GM18507 (cell line): ENCODE data around the gene PCNX1.
A peak's percentile ranks its signal among the peaks of the same experiment; 100 is the strongest.
"Not testable (repeated sequence)": the region's sequence is repeated elsewhere in the genome, so short reads cannot be mapped to it uniquely, and the experiment has no call there.

Source experiments
- DNase-seq: peaks from one replicate; pipeline ENCODE4 v3.0.0; 2011; ENCODE audit warnings: low read depth; ENCODE audit not compliant: insufficient read length; ENCODE audit errors: extremely low spot score
- FAIRE-seq: peaks from 2 replicates; lab custom pipeline; 2011; peaks lifted over from hg19 to GRCh38; lab: Jason Lieb, UNC

The PCNX1 gene

GRCh38 chr14:70907176-70907995, at the start of gene PCNX1:
TSS of gene PCNX1 (plus strand) at chr14:70907459. CDS start at chr14:70907851, 392 bp downstream.
- FAIRE-seq: peak; percentile 91
- DNase-seq: peak; percentile 88

DNA sequence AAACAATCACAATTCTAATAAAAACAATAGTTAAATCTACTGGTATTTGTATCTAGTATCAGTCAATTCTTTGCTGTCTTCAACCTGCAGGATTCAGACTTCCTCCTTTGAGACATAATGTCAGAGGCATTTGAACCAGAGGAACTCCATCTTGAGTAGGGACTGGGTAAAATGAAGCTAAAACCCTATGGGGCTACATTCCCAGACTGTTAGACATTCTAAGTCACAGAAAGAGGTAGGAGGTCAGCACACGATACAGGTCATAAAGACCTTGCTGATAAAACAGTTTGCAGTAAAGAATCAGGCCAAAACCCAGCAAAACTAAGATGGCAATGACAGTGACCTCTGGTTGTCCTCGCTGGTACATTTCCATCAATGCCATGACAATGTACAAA, 49.8 kb upstream of the PCNX1 start:
- FAIRE-seq: no peak

DNA sequence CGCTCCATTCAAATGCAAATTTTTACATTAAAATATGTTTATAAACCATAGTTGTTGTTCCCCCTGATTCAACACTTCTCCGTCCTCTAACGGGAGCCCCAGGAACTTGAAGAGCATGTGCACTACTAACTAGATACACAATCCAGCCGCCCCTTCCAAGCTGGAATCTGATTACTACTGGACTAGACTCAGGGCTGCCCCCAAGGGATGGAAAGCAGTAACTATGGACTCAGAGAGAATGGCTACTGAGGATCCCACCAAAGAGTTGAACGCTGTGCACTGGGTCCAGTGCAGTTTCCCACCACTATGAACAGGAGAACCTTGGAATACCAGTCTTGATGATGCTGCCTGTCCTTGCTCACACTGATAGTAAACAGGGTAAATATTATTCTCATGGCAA, 48.6 kb upstream of the PCNX1 start:
- FAIRE-seq: no peak

More for the DNA sequence above, 49.8 kb upstream of the PCNX1 start:
- no peak for DNase-seq

GRCh38 chr14:70866992-70867391, 40.3 kb upstream of the PCNX1 start:
- not testable (repeated sequence) for DNase-seq, FAIRE-seq

More for the DNA sequence above, 48.6 kb upstream of the PCNX1 start:
- DNase-seq: no peak

- FAIRE-seq: no peak
- DNase-seq: no peak
Measured at GRCh38 chr14:70871001-70871400, 36.3 kb upstream of the PCNX1 start.

DNA sequence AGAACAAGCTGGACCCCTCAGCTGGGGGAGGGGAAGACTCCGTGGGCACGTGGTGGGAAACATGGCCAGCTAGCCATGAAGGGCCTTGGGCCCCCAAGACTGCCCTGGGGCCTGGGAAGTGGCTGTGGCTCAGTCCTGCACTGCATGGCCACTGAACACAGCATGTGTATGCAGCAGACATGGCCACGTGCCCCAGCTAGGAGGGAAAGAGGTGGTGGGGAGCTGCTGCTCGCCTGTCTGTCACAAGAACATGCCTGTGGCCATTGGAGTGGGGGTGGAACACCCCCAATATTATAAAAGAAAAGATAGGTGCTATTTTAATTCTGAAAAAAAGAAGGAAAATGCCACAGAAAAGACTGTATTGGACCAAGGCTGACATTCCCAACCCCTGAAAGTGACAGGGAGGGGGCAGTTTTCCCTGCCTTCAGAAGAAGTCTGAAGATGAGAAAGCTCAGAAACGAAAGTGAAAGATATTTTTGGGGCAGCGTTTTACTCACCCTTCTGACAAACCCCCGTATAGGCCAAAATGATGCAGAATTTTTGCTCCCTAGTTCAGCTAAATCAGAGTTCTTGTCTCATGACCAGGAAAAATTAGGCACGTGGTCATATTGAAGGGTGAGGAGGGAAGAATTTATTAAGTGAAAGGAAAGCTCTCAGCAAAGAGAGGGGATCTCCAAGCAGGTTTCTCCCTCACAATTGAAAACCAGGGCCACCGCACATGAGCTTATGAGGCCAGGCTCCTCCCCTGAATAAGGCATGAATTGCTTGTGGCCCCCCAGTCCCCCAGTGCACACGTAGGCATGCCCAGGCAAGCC, 35.2 kb upstream of the PCNX1 start:
- DNase-seq (no peak), FAIRE-seq (peak; percentile 74)

DNA sequence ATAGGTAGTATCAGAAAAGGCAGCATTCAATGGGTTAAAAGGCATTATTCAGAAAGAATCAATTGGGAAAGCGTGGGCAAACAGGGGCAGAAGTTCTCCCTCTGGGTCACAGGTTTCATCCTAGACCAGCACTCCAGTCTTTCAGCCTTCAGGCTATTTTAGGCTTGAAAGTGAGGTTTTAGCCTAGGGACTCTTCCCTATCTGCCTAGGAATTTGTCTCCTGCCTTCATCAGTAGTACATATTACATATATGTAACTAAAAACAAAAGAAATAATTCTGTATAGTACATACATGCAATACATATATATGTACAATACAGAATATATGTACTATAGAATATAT, 34.6 kb upstream of the PCNX1 start:
- FAIRE-seq (no peak), DNase-seq (no peak)

DNA sequence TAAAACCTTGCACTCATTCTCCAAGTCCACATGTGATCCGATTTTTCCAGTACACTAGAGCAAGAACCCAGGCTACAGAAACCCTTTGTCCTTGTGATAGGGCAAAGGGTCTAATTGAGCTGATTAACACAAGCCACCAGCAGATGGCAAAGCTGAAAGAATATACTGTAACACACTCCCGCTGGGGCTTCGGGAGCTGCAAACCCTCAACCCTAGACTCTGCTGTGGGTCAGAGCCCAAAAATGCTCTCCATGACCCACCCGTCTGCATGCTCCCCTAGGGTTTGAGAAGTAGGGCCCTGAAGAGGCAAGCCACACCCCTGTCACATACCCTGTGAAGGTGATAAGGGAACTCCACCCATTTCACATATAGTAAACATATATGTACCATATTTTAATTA, 33.6 kb upstream of the PCNX1 start:
- FAIRE-seq (peak; percentile 5), DNase-seq (no peak)

DNA sequence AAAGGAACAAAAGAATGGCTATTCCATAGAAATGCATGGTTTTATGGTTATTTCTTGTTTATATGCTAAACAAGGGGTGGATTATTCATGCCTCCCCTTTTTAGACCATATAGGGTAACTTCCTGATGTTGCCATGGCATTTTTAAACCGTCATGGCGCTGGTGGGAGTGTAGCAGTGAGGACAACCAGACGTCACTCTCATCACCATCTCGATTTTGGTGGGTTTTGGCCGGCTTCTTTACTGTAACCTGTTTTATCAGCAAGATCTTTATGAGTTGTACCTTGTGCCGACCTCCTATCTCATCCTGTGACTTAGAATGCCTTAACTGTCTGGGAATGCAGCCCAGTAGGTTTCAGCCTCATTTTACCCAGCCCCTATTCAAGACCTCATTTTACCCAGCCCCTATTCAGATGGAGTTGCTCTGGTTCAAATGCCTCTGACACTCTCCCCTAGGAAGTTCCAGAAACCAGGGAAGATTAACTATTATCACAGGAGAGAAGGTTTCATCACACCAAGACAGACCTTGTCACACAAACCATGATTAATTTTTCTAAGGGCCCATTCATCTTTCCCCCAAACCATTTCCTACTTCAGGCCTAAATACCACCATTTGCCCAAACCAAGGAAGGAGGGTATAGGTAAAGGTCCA, 31.3 kb upstream of the PCNX1 start:
- FAIRE-seq, DNase-seq: not testable (repeated sequence)

- no peak for DNase-seq
- FAIRE-seq: no peak
Measured at GRCh38 chr14:70879448-70879847, 27.8 kb upstream of the PCNX1 start.

- DNase-seq, FAIRE-seq: not testable (repeated sequence)
Measured at GRCh38 chr14:70880888-70881287, 26.4 kb upstream of the PCNX1 start.

GRCh38 chr14:70881549-70882177, 25.6 kb upstream of the PCNX1 start:
- DNase-seq: no peak

DNA sequence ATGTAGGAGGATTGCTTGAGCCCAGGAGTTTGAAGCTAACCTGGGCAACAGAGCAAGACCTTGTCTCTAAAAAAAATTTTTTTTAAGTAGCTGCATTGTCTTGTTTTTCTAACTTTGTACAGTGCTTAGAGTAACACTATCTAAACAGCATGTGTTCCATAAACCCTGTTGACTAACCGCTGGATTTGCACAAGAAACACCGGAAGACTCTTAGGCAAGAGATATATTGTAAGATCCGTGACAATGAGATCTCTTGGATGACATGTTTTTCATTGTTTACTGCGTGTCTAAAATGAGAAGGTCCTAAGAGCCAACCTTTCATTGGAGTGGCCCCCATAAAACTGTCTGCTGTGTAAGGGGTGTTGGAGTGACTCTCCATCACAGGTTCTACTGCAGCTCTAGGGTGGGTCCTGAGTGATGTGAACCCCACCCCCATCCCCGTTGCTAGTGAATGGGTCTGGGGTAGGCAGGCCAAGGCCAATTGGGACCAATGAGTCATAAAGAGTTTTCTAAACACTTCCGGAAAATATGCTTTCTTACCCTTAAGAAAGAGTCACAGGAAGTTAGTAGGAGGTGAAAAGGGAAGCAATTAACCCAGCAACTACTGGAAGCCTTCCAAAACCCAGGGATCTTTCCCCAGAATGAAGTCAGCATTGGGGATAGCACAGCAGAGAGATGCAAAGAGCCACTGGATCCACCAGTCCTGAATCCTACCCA, 24.3 kb upstream of the PCNX1 start:
- no peak for DNase-seq
- FAIRE-seq: peak; percentile 78

More at GRCh38 chr14:70881549-70882177, 25.6 kb upstream of the PCNX1 start:
- peak; percentile 93 for FAIRE-seq

DNA sequence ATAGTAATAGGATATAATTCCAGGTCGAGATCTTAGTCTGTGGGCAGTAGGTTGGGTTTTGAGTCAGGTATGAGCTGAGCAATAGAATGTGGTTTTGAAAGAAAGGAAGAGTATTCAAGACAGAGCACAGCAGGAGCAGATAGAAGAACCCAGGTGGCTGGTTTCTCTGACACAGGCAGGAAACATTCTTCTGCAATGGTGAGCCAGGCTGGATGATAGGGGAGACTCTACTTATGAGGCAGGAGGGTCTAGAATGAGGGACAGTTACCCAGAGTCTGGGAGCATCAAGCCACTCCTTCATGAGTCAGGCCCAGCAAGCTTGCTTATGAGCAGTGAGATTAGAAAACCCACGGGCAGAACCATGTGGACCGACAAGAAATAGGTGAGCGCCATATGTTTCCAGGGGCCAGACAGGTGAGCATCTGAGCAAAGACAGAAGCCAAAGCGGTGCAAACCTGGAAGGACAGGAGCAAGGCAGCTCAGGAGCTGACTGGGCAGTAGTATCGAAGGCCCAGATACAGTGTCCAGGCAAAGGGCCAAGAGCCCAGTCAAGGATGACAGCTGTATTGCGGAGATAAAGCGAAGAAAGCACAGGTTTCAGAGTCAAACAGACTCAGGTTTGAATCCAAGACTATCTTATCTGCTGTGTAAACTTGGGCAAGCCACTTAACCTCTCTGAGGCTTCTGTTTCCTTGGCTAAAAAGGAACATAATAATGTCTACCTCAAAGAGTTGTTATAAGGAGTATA, 22.5 kb upstream of the PCNX1 start:
- FAIRE-seq: peak; percentile 77
- DNase-seq: no peak

DNA sequence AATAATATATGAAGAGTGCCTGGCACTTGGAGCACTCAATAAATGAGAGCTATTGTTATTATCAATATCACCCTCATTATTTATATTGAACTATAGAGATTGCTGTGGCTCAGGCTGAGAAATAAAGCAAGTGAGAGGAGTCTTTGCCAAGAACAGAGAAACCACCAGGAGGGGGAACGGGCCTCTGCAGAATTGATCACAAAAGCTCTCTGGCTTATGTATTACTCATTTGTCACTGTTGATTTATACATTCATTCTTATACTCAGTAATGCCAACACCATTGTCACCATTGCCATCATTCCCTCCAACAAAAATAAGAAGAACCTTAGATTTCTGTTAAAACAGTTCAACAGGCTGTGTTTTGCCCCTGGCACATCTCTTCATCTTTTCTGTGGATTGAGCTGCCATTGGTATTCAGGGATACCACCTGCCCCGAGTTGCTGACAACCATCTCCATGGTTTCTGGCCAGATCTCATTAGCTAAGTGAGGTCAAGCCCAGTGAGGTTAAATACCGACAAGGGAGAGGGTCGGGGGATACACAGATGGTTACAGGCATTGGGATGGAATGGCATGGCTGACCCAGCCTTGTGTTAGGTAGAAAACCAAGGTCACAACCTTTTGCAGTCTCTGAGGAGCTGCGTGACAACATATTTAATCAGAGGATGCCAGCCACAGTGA, 21.8 kb upstream of the PCNX1 start:
- FAIRE-seq: peak; percentile 47
- no peak for DNase-seq

GRCh38 chr14:70886421-70887206, 20.6 kb upstream of the PCNX1 start:
- DNase-seq (no peak), FAIRE-seq (peak; percentile 94)

GRCh38 chr14:70887207-70887681, 20.0 kb upstream of the PCNX1 start:
- no peak for FAIRE-seq
- DNase-seq: no peak
